Cardiac fibroblast (primary cell): ENCODE results near the gene ACAP1.
A peak's percentile ranks its signal among the peaks of the same experiment; 100 is the strongest.

Experiments used
- DNase-seq, 2 donors: peaks; one replicate each; pipeline versions ENCODE4 v3.0.0 to v3.0.0-alpha.2; 2010; ENCODE audit warnings: low read depth in 2 of 2
- H3K4me3 ChIP-seq, 2 donors: replicated peaks in 1 of 2; 1 replicate in 1 of 2; 2 replicates in 1 of 2; pipeline ENCODE4 v1.5.1; 2011; ENCODE audit warnings: low read depth in 2 of 2, low read length in 2 of 2, mild to moderate bottlenecking in 2 of 2, moderate library complexity in 1 of 2
- CTCF ChIP-seq: IDR thresholded peaks from one replicate; pipeline ENCODE4 v1.5.1; 2011; ENCODE audit warnings: low read depth, mild to moderate bottlenecking, low read length, inconsistent platforms

Gene ACAP1

GRCh38 chr17:7389924-7390910, 53.9 kb downstream of the ACAP1 start:
- no peak for DNase-seq
- no peak for TF ChIP-seq CTCF
- no peak overlapping the region for H3K4me3 ChIP-seq

- H3K4me3 ChIP-seq, result no peak overlapping the region
- TF ChIP-seq CTCF, result no peak
- no peak for DNase-seq
These were observed 55.0 kb downstream of the ACAP1 start for GRCh38 chr17:7391307-7391706.

- no peak for TF ChIP-seq CTCF
- no peak for DNase-seq
- peak overlapping the region; percentile 91 to 94 for H3K4me3 ChIP-seq
These were observed 56.6 kb downstream of the ACAP1 start for GRCh38 chr17:7392696-7393612.

GRCh38 chr17:7393613-7394451, 57.5 kb downstream of the ACAP1 start:
- TF ChIP-seq CTCF, result peak; percentile 18
- no peak for DNase-seq
- peak overlapping the region; percentile 91 to 94 for H3K4me3 ChIP-seq

GRCh38 chr17:7394452-7395191, 58.3 kb downstream of the ACAP1 start, which contains the start of gene PLSCR3:
Gene PLSCR3, minus strand, starts transcription at chr17:7394525. Its CDS starts 415 bp downstream, at chr17:7394110.
- peak; percentile 51 for TF ChIP-seq CTCF
- H3K4me3 ChIP-seq, result peak within 1 kb of the TSS; percentile 91 to 94
- peak; percentile 82 to 92 for DNase-seq
